ENCODE data around the gene TSPAN18. TPM values are rescaled to one million over a fixed set of nuclear protein-coding genes. Genes with fewer than 3 reads are reported as not detected.
A peak's percentile ranks its signal among the peaks of the same experiment; 100 is the strongest.

The TSPAN18 gene
- total and polyA plus RNA-seq, 10 of the 15 experiments (the other 5 are each of a cell fraction or from before 2014, with no cell fraction given), result 0.02 to 0.77 (median 0.13) TPM; not detected in 1

DNA sequence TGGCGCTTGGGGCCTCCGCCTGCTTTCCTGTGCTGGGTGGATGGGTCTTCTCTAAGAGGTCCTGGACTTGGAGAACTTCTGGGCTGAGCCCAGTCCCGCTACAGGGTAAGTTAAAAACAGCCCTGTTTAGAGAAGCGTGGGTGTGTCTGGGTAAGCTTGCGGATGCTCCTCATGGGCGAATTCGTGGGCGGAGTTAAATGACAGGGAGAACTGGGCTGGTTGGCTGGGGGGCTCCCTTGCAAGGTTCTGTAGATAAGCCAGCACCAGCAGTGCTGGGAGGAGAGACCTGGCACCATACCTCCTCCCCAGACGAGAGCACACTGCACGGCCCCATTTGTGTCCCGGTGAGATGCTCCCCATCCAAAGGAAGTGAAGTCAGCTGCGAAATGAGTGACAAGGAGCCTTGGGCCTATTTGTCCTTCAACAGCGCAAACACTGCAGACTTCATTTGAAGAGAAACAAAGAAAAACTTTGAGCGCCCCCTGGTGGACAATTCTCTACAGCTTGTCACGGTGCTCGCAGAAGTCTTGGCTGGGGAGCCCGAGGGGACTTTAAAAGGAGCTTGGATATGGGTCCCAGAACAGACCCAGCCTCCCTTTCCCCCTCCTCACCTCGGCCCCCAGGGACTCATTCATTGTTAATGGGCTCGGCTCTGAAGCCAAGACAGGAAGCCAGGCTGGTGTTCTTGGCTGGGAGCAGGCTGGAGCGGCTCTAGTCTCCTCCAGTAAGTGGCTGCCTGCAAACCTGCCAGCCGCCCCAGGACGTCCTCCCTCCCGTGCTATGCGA is 184.5 kb downstream of the TSPAN18 start (continued):
- TF ChIP-seq SMC3 (IDR thresholded peaks at IDR 0.05; ENCODE audit: borderline replicate concordance, low read length) (peak; percentile 76; the same call in 1 of the 2 replicates), FOXM1 (IDR thresholded peaks at IDR 0.05; ENCODE audit: low read depth, low read length) (no peak), CHD1 (IDR thresholded peaks at IDR 0.05; ENCODE audit: low read depth, low read length) (no peak), YY1 (IDR thresholded peaks at IDR 0.05; ENCODE audit: low read depth, low read length) (0 out of 2 replicates have a peak, but pooled peaks have one; percentile 21)

GRCh38 chr11:44912270-44912987 is 185.7 kb downstream of the TSPAN18 start:
- ChIA-PET CTCF (interaction anchor here (1.1 to 2.5 kb wide), 10 partner anchors 10 to 357 kb away, joined by 3 to 21 read pairs (median 6); no protein-coding TSS in a partner anchor), POLR2A (no interaction called here), RAD21 (ENCODE audit: unreplicated experiment) (interaction anchor here (0.8 to 1.8 kb wide), 6 partner anchors 50 to 353 kb away, joined by 3 to 7 read pairs (median 4); no protein-coding TSS in a partner anchor), SMC1A (ENCODE audit: uncharacterized antibody, unreplicated experiment) (interaction anchor here (1.4 to 1.6 kb wide), 2 partner anchors 123 to 136 kb away, joined by 3 to 10 read pairs; no protein-coding TSS in a partner anchor)
- no peak overlapping the region for H3K9ac ChIP-seq (ENCODE audit: control insufficient read depth, insufficient read depth, low read length)
- H4K20me1 ChIP-seq (ENCODE audit: control insufficient read depth, insufficient read depth), result no peaks in the 10 kb centered on the region
- H3K27ac ChIP-seq (ENCODE audit: control insufficient read depth, insufficient read depth), result no peak overlapping the region
- H3K4me2 ChIP-seq (ENCODE audit: control insufficient read depth, insufficient read depth), result no peak overlapping the region
- BruUV-seq (replicated peaks), result no TSS peak
- H3K79me2 ChIP-seq (ENCODE audit: control insufficient read depth, insufficient read depth, low read length), result no peaks in the 10 kb centered on the region
- no peak overlapping the region for H2AFZ ChIP-seq (ENCODE audit: control insufficient read depth, low read depth, low read length)
- no peak for ATAC-seq
- no peaks in the 10 kb centered on the region; a peak in 1 of 4 replicates for H3K27me3 ChIP-seq (replicated peaks in 1 of 2; ENCODE audit: control insufficient read depth in 2 of 2, insufficient read depth in 2 of 2, low read length in 1 of 2)
- no peak overlapping the region for H3K4me3 ChIP-seq
- H3K9me3 ChIP-seq (replicated peaks; ENCODE audit: control insufficient read depth, insufficient read depth, low read length), result no peaks in the 10 kb centered on the region
- peaks cover 7% of the 10 kb centered on the region for H3K4me1 ChIP-seq (ENCODE audit: control insufficient read depth, insufficient read depth, low read length)
- intact Hi-C loops (cut with micrococcal nuclease; ENCODE audit: unreplicated experiment), result loop anchor here (10.0 kb wide), 2 partner anchors 258 to 628 kb away; no protein-coding TSS in a partner anchor
- FAIRE-seq, result no peak
- no peaks in the 10 kb centered on the region for H3K36me3 ChIP-seq (ENCODE audit: control insufficient read depth in 2 of 2, insufficient read depth in 2 of 2, low read length in 1 of 2)
- in situ Hi-C loops (cut with MboI), result loop anchor here (5.0 to 10.0 kb wide), 2 partner anchors 188 to 355 kb away; partner anchors contain the start of gene TSPAN18
- TF ChIP-seq PKNOX1 (IDR thresholded peaks at IDR 0.05), result no peak
- TF ChIP-seq ZNF592 (IDR thresholded peaks at IDR 0.05), result no peak
- TF ChIP-seq ZNF24 (IDR thresholded peaks at IDR 0.05), result no peak
- 43% methylated on average over 12 of the region's 12 CpGs for WGBS (ENCODE audit: insufficient coverage, insufficient replicate concordance, low lambda C conversion rate, missing lambda C conversion rate)
- no peak for DNase-seq (ENCODE audit: low read depth, low spot score)
